GM18909 (cell line): ENCODE measurements around the gene KCNJ9.
"Not testable (repeated sequence)": the region's sequence is repeated elsewhere in the genome, so short reads cannot be mapped to it uniquely, and the experiment has no call there.

ENCODE experiments used
- ATAC-seq: cut with Tn5 transposase; IDR thresholded peaks from one replicate; pipeline ENCODE4 v1.9.1; 2021; ENCODE audit warnings: mild to moderate bottlenecking; ENCODE audit not compliant: unreplicated experiment, poor library complexity

KCNJ9 gene

DNA sequence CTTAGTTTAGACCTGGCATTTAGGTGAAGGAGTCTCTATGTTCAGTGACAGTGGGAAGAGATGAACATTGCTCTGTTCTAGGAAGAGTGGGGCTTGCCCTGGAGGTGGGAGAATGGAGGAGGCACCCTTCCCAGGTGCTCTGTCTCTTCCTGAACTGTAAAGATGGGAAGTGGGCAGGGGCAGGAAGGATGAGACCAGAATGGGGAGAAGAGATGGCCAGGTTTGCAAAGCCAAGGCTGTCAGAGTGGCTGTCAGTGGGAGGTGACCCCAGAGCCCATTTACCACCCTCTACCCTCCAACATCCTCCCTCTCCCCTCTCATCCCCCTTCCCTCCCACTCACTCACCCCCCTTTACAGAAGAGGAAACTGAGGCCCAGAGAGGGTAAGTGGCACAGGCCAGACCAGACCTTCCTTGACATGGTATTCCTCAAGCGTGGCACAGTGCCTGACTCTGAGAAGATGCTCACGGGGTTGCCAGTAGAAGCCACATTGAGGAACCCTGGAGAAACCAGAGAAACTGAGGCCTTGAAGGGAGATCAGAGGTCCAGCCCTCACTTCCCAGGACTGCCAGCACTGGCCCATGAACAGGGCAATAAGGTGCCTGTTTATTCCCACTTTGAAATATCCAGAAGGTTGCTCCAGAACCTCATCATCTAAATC is 18.5 kb downstream of the KCNJ9 start:
- ATAC-seq = no peak

DNA sequence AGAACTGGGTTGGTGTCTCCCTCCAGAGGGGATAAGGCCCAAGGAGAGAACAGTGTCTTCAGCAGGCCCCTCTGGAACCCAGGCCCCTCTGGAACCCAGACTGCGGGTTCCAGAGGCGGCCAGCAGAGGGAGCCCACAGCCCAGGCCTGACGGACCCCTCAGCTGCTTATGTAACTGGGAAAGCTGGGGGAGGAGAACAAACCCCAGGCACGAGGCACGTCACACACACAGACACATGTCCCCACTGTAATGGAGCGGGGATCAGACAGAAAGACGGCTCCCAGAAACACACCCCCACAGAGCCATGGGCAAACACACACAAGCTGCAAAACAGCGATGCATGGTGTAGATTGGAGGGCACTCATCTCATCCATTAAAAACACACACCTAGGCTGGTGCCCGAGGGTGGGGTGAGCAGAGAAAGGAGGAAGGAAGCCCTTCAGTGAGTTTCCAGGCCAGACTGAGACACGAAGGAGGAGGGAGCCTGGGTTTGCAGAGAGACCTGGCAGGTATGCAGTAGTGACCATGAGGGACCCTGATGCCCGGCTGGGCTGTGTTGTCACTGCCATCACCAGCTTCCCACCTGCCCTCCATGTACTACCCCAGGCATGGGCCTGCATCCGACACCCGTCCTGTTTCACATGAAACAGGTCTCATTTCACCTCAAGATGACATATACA is 19.8 kb downstream of the KCNJ9 start:
- peak; percentile 33 for ATAC-seq

DNA sequence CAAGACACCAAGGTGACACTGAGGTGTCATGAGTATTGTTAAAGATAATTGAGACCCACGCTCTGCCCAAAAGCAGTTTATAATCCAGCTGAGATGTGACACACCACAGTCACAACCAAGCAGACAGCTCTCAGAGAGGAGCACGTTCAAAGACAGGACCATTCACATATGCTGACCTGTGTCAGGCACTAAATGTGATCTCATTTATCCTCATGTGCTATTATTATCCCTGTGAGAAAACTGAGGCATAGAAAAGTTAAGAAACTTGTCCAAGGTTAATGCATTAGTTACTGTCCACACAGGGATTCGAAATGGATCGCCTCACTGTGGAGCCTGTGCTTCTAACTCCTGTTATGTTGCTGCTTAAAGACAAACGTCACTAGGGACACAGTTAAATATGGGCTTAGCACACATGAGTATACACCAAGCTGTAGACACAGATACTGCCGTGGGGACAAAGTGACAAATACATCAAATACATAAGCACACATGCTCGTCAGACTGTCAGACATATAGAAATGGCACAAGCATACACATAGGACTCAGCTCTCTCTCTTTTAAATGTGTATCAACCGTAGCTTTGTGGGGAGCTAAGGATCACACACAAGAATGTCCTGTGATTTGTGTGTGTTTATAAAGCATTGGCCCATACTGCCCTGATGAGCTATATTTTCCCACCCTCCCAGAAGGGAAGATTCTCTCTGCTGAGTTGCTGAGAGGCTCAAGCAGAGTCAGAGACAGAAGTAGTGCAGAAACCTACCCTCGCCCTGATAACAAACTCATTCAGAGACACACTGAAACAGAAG is 20.6 kb downstream of the KCNJ9 start:
- no peak for ATAC-seq

DNA sequence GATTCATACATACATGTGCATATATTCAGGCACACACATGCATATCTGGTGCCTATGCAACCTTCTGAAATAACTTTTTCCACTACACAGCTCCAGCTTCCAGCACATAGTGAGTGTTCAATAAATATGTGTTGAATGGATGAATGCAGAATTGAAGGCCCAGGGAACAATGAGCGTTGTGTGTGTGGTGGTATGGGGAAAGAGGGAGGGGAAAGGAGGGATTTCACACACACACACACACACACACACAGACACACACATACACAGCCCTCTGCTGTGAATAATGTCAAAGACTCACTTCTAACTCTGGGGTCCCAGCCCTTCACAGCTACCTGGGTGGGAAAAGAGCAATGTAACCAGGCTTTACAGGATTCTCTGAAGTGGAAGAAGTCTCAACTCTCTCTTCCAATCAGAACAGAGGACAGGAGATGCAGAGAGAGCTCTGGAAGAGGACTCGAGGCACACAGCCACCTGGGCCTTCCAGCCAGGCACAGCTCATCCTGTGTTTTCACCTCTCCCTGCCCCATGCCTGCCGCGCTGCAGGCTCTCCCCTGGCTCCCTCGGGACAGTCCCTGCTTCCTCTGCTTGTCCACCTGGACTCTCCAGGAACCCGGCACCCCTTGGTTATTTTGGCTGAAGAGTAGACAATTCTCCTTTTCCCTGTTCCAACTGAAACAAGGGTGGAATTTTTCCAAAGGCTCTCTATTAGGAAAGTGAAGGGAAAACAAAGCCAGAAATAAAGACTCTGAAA is 22.5 kb downstream of the KCNJ9 start:
- ATAC-seq = no peak

DNA sequence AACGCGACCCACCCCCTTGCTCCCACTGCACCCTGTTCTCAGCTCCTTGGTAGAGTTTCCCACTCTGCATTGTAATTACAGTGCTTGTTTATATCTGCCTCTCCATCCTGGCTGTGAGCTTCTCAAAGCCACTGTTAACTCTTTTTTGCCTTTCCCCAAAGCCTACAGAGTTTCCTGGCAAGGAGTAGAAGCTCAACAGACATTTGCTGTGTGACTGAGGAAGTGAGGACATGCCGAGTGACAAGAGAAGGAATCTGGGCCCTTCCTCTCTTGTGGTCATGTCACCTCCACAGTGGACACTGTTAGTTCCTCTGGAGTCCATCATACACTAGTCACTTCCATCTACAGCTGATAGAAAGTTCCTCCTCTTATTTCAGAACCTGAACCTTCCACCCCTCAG is 23.1 kb downstream of the KCNJ9 start:
- no peak for ATAC-seq

DNA sequence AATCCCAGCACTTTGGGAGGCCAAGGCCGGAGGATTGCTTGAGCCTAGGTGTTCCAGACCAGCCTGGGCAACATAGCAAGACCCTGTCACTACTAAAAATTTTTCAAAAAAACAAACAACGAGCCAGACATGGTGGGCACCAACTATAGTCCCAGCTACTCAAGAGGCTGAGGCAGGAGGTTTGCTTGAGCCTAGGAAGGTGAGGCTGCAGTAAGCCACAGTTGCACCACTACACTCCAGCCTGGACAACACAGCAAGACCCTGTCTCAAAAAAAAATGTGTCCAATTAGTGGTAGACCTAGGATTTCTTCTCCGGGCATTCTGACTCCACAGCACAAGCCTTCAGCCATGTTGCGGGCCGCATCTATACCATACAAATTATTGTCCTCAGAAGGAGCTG is 23.8 kb downstream of the KCNJ9 start:
- no peak for ATAC-seq

DNA sequence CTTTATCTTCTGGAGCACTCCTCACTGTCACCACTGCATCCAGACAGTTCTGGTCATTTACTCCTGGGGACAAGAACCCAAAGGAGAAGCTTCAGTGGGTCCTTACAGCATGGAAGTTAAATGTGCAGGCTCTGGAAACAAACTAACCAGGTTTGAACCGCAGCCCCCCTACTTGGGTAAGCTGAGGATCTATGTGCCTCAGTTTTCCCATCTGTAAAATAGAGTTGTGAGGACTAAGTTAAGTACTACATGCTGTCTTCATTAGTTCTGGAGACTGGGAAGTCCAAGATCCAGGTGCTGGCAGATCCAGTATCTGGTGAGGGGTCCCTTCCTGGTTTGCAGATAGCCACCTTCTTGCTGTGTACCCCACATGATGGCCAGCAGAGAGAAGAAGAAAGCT is 26.2 kb downstream of the KCNJ9 start:
- ATAC-seq = no peak

DNA sequence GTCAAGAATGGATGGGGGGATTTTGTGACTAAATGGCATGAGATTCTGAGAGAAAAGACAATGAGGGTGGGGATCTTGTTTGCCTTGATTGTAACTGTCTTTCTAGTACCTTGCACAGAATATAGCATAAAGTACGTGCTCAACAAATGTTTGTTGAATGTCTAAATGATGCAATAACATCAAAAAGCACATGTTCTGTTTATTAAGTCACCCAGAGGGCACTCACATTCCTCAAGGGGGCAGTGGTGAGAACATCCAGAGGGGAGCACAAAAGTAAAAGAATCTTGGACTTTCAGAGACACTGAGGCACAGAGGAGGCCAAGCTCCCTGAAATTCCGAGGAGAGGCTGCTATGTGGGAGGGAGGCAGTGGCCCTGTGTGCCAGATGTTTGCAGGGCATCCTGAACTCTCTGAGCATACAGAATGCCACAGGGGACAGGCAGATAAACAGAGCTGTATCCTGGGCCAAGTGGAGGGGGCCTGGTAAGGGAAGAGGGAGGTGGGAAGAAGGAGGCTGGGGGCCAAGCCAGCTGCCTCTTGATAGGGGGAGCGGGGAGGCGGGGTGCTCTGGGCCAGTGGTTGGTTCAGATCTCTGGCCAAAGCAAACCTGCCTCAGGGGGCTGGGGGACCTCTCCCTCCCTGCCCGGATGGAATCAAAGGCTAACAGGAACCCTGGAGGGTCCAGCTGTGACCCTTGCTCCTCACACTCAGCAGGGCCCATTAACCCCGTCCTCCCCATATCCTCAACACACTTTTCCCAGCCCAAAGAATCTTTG is 27.7 kb downstream of the KCNJ9 start:
- ATAC-seq = no peak

DNA sequence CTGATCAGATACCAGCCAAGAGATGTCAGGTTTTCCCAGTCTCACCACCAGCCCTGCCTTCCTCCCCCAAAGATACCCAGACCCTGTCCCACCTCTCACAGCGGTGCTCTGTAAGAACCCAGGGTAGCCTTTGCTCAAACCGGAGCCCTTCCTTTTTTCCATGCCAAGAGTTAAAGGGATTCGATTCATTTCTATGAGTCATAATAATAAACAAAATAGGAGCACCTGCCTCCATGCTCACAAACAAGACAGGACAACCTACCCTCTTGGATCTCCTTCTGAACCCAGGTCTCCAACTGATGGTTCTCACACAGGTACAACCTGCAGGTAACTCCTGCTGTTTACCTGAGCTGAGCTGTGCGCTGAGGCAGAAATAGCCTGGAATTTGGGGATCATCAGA is 28.3 kb downstream of the KCNJ9 start:
- ATAC-seq = no peak

DNA sequence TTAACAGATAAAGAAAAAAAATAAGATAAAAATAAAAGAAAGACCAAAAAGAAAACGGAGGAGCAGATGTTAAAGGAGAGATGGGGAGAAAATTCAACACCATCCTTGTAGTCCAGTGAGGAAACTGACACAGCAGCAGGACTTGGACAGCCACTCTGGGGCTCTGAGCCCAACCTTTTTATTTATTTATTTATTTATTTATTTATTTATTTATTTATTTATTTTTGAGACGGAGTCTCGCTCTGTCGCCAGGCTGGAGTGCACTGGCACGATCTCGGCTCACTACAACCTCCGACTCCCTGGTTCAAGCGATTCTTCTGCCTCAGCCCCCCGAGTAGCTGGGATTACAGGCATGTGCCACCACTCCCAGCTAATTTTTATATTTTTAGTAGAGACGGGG is 30.1 kb downstream of the KCNJ9 start:
- ATAC-seq = not testable (repeated sequence)

DNA sequence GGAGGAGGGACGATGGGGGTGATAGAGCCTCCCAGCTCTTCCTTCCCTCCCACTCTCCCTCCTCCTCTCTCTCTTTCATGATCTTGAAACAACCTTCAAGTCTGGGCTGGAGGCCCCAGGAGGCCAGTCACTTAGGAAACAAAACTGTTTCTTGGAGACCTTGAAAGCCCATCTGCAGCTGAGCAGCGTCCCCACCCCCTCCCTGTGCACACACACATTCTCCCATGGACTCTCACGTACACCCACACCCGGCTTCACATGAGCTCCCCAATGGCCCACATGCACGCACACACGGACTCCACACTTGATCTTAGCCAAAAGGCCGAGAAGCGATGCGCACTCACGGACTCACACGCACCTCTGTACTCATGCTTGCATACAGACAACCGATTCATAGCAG is 31.0 kb downstream of the KCNJ9 start:
- no peak for ATAC-seq

DNA sequence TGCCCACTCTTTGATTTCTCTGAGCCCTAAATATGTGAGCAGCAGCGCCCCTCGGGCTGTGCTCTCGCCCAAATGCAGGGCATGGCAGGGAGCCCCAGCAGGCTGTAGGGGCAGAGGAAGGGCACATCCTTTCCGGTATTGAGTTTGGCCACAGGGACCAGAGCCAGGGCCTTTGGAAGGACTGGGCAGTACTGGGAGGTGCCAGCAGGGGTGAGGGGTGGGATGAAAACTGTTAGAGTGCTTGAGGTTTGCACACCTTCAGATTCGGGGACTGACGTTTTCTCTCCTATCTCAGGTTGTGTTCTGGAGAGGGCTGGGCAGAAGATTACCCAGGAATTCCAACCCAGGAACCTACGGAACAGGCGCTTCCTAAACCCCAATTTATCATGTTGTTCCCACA is 32.1 kb downstream of the KCNJ9 start:
- ATAC-seq = no peak

DNA sequence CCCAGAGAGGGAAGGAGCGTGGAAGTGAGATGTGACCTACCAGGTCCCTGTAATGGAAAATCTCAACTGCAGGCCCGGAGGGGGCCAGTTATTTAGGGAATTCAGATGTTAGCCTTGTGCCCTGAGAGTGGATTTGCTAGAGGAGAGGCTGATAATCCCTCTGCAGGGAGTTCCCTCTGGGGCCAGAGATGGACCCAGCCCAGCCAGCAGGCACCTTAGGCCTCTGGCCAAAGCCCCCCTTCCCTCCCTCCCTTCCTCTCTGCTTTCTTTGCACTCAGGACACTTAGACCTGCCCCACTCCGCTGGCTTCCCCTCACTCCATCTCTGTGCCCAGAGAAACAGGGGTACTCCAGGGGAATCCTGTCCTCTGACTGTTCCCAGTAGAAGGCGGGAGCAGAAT is 32.7 kb downstream of the KCNJ9 start:
- no peak for ATAC-seq

DNA sequence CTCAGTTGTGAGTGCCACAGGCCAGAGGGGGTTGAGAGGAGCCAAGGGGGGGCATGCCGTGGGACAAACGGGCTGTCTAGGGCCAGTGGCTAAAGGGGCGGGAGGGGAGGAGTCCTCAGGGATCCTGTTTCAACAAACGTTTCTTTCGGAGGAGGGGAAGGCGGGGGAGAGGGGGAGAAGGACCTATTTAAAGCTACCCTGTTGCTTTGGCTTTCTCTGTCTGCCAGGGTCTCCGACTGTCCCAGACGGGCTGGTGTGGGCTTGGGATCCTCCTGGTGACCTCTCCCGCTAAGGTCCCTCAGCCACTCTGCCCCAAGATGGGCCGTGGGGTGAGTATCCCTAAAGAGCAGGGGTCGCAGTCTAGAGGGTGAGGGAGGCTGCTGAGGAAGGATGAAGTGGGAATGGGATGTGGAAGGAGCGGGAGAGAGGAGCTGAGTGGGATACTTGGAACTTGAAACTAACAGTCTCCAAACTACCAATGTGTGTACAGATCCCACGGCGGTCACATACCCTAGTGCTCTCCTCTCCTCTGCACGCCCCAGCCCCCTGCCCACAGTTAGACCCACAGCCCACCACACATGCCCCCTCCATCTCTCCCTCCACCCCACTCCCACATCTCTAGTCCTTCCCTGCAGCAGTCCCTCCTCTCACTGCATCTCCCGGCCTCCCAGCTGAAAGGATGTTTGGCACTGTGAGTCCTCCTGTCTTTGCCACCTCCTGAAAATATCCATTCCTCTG is 34.4 kb downstream of the KCNJ9 start, which contains the start of gene ATP1A2:
TSS of gene ATP1A2 (plus strand) at position 215 of the 738 bp plus-strand sequence. CDS start at position 318, 103 bp downstream.
- ATAC-seq = no peak

DNA sequence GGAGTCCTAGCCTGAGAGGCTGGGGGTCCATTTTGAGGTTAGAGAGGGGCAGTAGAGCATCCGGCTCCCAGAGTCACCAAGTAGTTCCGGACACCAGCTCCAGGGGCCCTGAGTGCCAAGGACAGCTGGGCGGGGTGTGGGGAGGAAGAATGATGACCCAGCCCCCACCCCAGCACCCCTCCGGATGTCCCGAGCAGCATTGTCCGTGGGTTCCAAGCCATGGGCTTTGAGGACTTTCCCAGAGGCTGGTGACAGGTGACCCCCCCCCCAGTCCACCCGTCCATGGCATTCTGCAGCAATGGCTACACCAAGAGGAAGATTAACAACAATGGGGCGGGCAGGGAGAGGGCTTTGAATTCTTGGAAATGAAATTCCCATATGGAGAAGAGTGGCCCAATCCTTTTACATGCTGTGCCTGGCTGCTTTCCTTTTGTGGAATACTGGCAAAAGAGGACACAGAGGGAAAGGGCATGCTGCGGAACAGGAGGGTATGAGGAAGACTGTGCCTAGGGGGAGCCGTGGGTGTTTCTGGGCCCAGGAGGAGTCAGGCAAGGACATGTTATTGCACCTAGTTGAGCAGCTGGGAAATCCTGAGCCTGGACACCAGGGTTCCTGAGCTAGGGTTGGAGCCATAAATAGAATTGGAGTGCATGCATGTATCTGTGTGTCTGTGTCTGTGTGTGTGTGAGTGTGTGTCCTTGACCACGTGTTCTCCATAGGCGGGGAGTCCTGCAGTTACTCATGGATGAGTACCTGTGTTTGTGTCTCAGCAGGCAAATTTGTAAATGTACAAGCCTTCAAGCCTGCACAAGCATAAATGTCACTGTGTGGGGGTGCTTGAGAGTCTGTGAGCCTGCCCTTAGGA is 35.2 kb downstream of the KCNJ9 start:
- ATAC-seq = no peak

DNA sequence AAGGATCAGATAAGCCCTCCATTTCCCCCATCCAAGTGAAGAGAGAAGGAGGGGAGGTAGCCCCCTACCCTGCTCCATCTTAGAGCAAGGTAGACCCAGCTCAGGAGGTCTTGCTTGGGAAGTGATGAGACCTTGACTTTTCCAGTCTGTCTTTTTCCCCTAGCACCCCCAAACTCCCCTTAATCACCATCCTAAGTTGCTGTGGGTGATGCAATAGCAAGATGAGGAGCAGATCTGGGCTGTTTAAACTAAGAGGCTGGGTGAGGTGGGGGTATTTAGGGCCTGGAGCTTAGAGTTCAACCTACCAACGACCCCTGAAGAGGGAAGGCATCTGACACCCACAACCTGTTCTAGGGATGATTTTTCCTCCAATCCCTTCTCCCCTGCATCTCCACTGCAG is 36.0 kb downstream of the KCNJ9 start:
- ATAC-seq = no peak

DNA sequence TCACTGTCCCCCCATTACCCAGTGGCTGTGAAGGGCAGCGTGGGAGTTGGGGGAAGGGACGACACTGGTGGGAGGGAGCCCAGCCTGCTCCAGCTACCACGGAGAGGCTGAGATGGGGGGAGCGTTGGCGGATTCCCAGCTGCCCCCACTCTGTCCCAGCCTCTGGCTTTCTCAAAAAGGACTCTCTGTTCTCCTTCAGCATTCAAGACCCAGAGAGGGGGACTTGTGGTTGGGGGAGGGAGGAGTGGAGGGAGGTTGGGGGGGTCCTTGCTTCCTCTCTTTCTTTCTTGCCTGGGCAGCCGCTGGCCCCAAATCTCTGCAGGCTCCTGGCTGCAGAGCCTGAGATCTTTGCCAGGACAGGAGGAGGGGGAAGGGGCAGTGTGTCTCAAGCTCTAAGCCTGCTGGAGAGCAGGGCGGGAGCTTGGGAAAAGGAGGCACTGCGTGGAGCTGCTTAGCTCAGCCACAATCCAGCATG is 36.4 kb downstream of the KCNJ9 start:
- ATAC-seq = no peak

DNA sequence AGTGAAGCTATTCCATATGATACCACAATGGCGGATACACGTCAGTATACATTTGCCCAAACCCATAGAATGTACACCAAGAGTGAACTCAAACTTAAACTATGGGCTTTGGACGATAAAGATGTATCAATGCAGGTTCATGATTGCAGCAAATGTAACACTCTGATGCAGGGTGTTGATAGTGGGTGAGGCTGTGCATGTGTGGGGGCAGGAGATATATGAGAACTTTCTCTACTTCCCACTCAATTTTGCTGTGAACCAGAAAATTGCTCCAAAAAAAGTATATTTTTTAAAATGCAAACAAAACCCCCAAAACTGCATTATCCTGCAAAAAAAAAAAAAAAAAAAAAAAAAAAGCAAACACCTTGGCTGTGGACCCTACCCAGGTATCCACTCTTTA is 37.6 kb downstream of the KCNJ9 start:
- ATAC-seq = no peak
